22Rv1 (cell line): ENCODE measurements around the gene ALOX15B.

Experiments used
- H3K27ac ChIP-seq: fragments of 450-650 bp; 2 replicates; pipeline ENCODE4 v1.5.1; 2017
- CTCF ChIP-seq: fragments of 450-650 bp; IDR thresholded peaks from 2 replicates; pipeline ENCODE4 v1.5.1; 2017; ENCODE audit warnings: mild to moderate bottlenecking
- ZFX ChIP-seq: fragments of 450-650 bp; IDR thresholded peaks from 2 replicates; pipeline ENCODE4 v1.6.1; 2017; ENCODE audit warnings: antibody characterized with exemption, borderline replicate concordance

Gene ALOX15B

GRCh38 chr17:8046306-8046928, 7.6 kb downstream of the ALOX15B start:
- TF ChIP-seq CTCF (no peak), ZFX (no peak)
- H3K27ac ChIP-seq, result no peak overlapping the region

GRCh38 chr17:8046929-8047768, 8.3 kb downstream of the ALOX15B start:
- no peak overlapping the region for H3K27ac ChIP-seq
- TF ChIP-seq CTCF, result no peak
- TF ChIP-seq ZFX, result no peak

GRCh38 chr17:8047769-8048110, 8.9 kb downstream of the ALOX15B start:
- no peak overlapping the region for H3K27ac ChIP-seq
- TF ChIP-seq CTCF (no peak), ZFX (no peak)

GRCh38 chr17:8048236-8048635, 9.4 kb downstream of the ALOX15B start:
- TF ChIP-seq ZFX (no peak), CTCF (no peak)

GRCh38 chr17:8048736-8049135, 9.9 kb downstream of the ALOX15B start:
- no peak overlapping the region for H3K27ac ChIP-seq
- TF ChIP-seq ZFX (no peak), CTCF (no peak)

More at GRCh38 chr17:8048236-8048635, 9.4 kb downstream of the ALOX15B start:
- H3K27ac ChIP-seq, result no peak overlapping the region

GRCh38 chr17:8051831-8052230, 13.0 kb downstream of the ALOX15B start:
- no peak overlapping the region for H3K27ac ChIP-seq
- TF ChIP-seq CTCF (no peak), ZFX (no peak)
